ENCODE measurements around the gene HMGCLL1.

- TF ChIP-seq CTCF (IDR thresholded peaks at IDR 0.05; ENCODE audit: insufficient read depth, low read length) (no peak), POLR2AphosphoS5 (IDR thresholded peaks at IDR 0.05; ENCODE audit: low read depth) (no peak), REST (IDR thresholded peaks at IDR 0.05; ENCODE audit: insufficient replicate concordance, low read depth) (no peak), SPI1 (IDR thresholded peaks at IDR 0.05; ENCODE audit: borderline replicate concordance, low read depth) (no peak)
Observed at GRCh38 chr6:55433446-55434130, 145.4 kb downstream of the HMGCLL1 start.

Measured in HL-60 (cell line).